H9 (cell line): Measurements from ENCODE around the gene SEPHS1. TPM values are rescaled to one million over a fixed set of nuclear protein-coding genes. Genes with fewer than 3 reads are reported as not detected.

ENCODE experiments used
- DNase-seq: peaks from one replicate; pipeline ENCODE4 v3.0.0-alpha.2; 2017
- H2AFZ ChIP-seq: one replicate; pipeline ENCODE4 v1.6.1; 2013; ENCODE audit warnings: mild to moderate bottlenecking, low read length, control low read depth, moderate library complexity
- H2AK5ac ChIP-seq: 2 replicates; pipeline ENCODE4 v1.6.1; 2013; ENCODE audit warnings: low read length, control low read depth, mixed read lengths; ENCODE audit not compliant: insufficient read length
- H2BK120ac ChIP-seq: one replicate; pipeline ENCODE4 v1.6.1; 2013; ENCODE audit warnings: low read depth, mild to moderate bottlenecking, low read length, control low read depth, inconsistent platforms; ENCODE audit not compliant: poor library complexity, severe bottlenecking
- H2BK12ac ChIP-seq: 2 replicates; pipeline ENCODE4 v1.6.1; 2013; ENCODE audit warnings: low read length, control low read depth, mixed read lengths, low read depth; ENCODE audit not compliant: insufficient read length
- H2BK15ac ChIP-seq: 2 replicates; pipeline ENCODE4 v1.6.1; 2013; ENCODE audit warnings: low read depth, low read length, control low read depth
- H2BK20ac ChIP-seq: one replicate; pipeline ENCODE4 v1.6.1; 2013; ENCODE audit warnings: low read depth, mild to moderate bottlenecking, low read length, control low read depth, inconsistent platforms; ENCODE audit not compliant: poor library complexity, severe bottlenecking
- H2BK5ac ChIP-seq: 2 replicates; pipeline ENCODE4 v1.6.1; 2013; ENCODE audit warnings: low read length, control low read depth, mixed read lengths; ENCODE audit not compliant: insufficient read length
- H3K14ac ChIP-seq: 2 replicates; pipeline ENCODE4 v1.6.1; 2013; ENCODE audit warnings: low read length, control low read depth; ENCODE audit not compliant: insufficient read depth
- H3K18ac ChIP-seq: 2 replicates; pipeline ENCODE4 v1.6.1; 2013; ENCODE audit warnings: low read depth, mild to moderate bottlenecking, mixed read lengths, low read length, control low read depth; ENCODE audit not compliant: insufficient read length
- H3K23ac ChIP-seq: 2 replicates; pipeline ENCODE4 v1.6.1; 2013; ENCODE audit warnings: low read length, control low read depth, mixed read lengths, low read depth; ENCODE audit not compliant: insufficient read length
- H3K23me2 ChIP-seq: 2 replicates; pipeline ENCODE4 v1.6.1; 2013; ENCODE audit warnings: low read depth, mild to moderate bottlenecking, mixed read lengths, low read length, control low read depth; ENCODE audit not compliant: insufficient read length, poor library complexity, severe bottlenecking
- H3K27ac ChIP-seq: 2 replicates; pipeline ENCODE4 v1.5.1; 2013; ENCODE audit warnings: low read length, control low read depth, mixed read lengths, low read depth; ENCODE audit not compliant: insufficient read length
- H3K27me3 ChIP-seq: 2 replicates; pipeline ENCODE4 v1.6.1; 2013; ENCODE audit warnings: low read length, control low read depth, inconsistent platforms; ENCODE audit not compliant: insufficient read depth
- H3K4ac ChIP-seq: 2 replicates; pipeline ENCODE4 v1.6.1; 2013; ENCODE audit warnings: low read depth, mild to moderate bottlenecking, control low read depth, inconsistent platforms, low read length, moderate library complexity
- H3K4me1 ChIP-seq: 2 replicates; pipeline ENCODE4 v1.6.1; 2013; ENCODE audit warnings: low read length, control low read depth, inconsistent platforms; ENCODE audit not compliant: insufficient read depth
- H3K4me2 ChIP-seq: 2 replicates; pipeline ENCODE4 v1.6.1; 2013; ENCODE audit warnings: low read length, control low read depth, mixed read lengths; ENCODE audit not compliant: insufficient read length, insufficient read depth
- H3K56ac ChIP-seq: 2 replicates; pipeline ENCODE4 v1.6.1; 2013; ENCODE audit warnings: low read depth, mild to moderate bottlenecking, mixed read lengths, low read length, control low read depth; ENCODE audit not compliant: insufficient read length
- H3K79me1 ChIP-seq: 2 replicates; pipeline ENCODE4 v1.6.1; 2013; ENCODE audit warnings: low read depth, mild to moderate bottlenecking, moderate library complexity, low read length, control low read depth, inconsistent platforms; ENCODE audit not compliant: insufficient read depth, poor library complexity, severe bottlenecking
- H3K79me2 ChIP-seq: 2 replicates; pipeline ENCODE4 v1.6.1; 2013; ENCODE audit warnings: low read length, control low read depth, inconsistent platforms; ENCODE audit not compliant: insufficient read depth
- H3K9ac ChIP-seq: 2 replicates; pipeline ENCODE4 v1.6.1; 2013; ENCODE audit warnings: low read length, control low read depth, mixed read lengths; ENCODE audit not compliant: insufficient read length; ENCODE audit errors: extremely low read depth
- H3K9me3 ChIP-seq: one replicate; pipeline ENCODE4 v1.6.1; 2013; ENCODE audit warnings: low read depth, low read length, inconsistent platforms; ENCODE audit not compliant: control insufficient read depth
- H3T11ph ChIP-seq: one replicate; pipeline ENCODE4 v1.6.1; 2013; ENCODE audit warnings: mild to moderate bottlenecking, low read length, control low read depth, inconsistent platforms
- H4K20me1 ChIP-seq: one replicate; pipeline ENCODE4 v1.6.1; 2013; ENCODE audit not compliant: control insufficient read depth, insufficient read length, insufficient read depth
- H4K5ac ChIP-seq: 2 replicates; pipeline ENCODE4 v1.6.1; 2013; ENCODE audit warnings: low read depth, mild to moderate bottlenecking, mixed read lengths, low read length, control low read depth; ENCODE audit not compliant: insufficient read length
- H4K8ac ChIP-seq: replicated peaks from 2 replicates; pipeline ENCODE4 v1.6.1; 2013; ENCODE audit warnings: low read length, control low read depth, mixed read lengths, low read depth; ENCODE audit not compliant: insufficient read length
- H4K91ac ChIP-seq: 2 replicates; pipeline ENCODE4 v1.6.1; 2013; ENCODE audit warnings: low read depth, mild to moderate bottlenecking, moderate library complexity, mixed read lengths, low read length, control low read depth; ENCODE audit not compliant: insufficient read length
- H3K27ac Mint-ChIP-seq, 3 experiments: 2 replicates in 2 of 3; 3 replicates in 1 of 3; pipeline ENCODE4 v1.8.0; 2020 to 2021; ENCODE audit warnings: mixed read lengths in 3 of 3, mild to moderate bottlenecking in 1 of 3, moderate library complexity in 1 of 3
- H3K27me3 Mint-ChIP-seq: 2 replicates; pipeline ENCODE4 v1.8.0; 2021; ENCODE audit warnings: low read depth, mild to moderate bottlenecking, moderate library complexity, mixed read lengths
- H3K36me3 Mint-ChIP-seq, 3 experiments: 2 replicates in 2 of 3; 3 replicates in 1 of 3; pipeline ENCODE4 v1.8.0; 2020 to 2021; ENCODE audit warnings: low read depth in 3 of 3, mixed read lengths in 3 of 3; ENCODE audit not compliant: insufficient read depth in 1 of 3
- H3K4me1 Mint-ChIP-seq, 2 experiments: 2 replicates each; pipeline ENCODE4 v1.8.0; 2020; ENCODE audit warnings: mixed read lengths in 2 of 2
- H3K4me3 Mint-ChIP-seq, 2 experiments: 2 replicates in 1 of 2; 3 replicates in 1 of 2; pipeline ENCODE4 v1.8.0; 2020 to 2021; ENCODE audit warnings: mild to moderate bottlenecking in 2 of 2, mixed read lengths in 2 of 2, moderate library complexity in 1 of 2
- H3K9me3 Mint-ChIP-seq, 2 experiments: 2 replicates in 1 of 2; 3 replicates in 1 of 2; pipeline ENCODE4 v1.8.0; 2020; ENCODE audit warnings: mild to moderate bottlenecking in 2 of 2, mixed read lengths in 2 of 2, moderate library complexity in 1 of 2
- WGBS: extraction: QIAGEN DNeasy Blood & Tissue Kit; methylation state at CpG from one replicate; pipeline ENCODE4 v1.1.7; 2013; ENCODE audit warnings: missing lambda C conversion rate, low lambda C conversion rate, mixed read lengths; ENCODE audit not compliant: insufficient read length; ENCODE audit errors: extremely low coverage; 5-methylcytosine and 5-hydroxymethylcytosine counted together
- total RNA-seq: library from RNA; stranded (reverse); gene quantifications from 2 replicates; pipeline ENCODE4 v1.2.1, GENCODE V29; 2021
- TF ChIP-seq, protein P1 (sequence below): fragments of 200-600 bp; sonication (generic); conservative IDR thresholded peaks from 3 replicates; pipeline ENCODE4 v1.8.0; 2021; ENCODE audit warnings: antibody characterized with exemption, mild to moderate bottlenecking

Gene SEPHS1
- total RNA-seq, 1 experiment from 2014 or later = 366 TPM

DNA sequence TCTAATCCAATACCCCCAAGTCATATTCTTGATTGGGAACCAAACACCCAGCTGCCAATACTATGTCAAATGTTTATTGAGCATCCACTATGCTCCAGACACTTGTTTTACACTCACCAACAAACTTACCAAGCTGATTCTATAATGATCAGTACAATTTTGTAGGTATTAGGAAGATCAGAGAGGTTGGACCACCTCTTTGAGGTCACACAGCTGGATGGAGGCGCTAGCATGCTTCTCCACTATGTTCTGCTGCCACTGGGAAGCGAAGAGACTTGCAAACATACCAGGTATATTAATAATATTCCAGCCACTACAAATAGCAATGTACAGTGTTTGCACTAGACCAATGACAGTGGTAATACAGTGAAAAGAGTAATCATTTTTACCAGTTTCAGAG is 25.6 kb upstream of the SEPHS1 start:
- Histone ChIP-seq H2BK120ac (no peak overlapping the region), H3K14ac (no peak overlapping the region), H3K9me3 (no peaks in the 10 kb centered on the region), H3K56ac (no peak overlapping the region), H3K27ac (no peak overlapping the region), H3T11ph (no peak overlapping the region), H3K9ac (no peak overlapping the region), H3K23ac (no peak overlapping the region), H2BK5ac (no peak overlapping the region), H3K79me2 (no peaks in the 10 kb centered on the region), H2AFZ (no peak overlapping the region), H3K79me1 (no peaks in the 10 kb centered on the region), H3K4me1 (no peaks in the 10 kb centered on the region), H4K91ac (no peak overlapping the region), H4K20me1 (no peaks in the 10 kb centered on the region), H3K23me2 (no peaks in the 10 kb centered on the region), H2AK5ac (no peak overlapping the region), H2BK20ac (no peak overlapping the region), H3K18ac (no peak overlapping the region), H4K8ac (no peak overlapping the region), H3K27me3 (no peaks in the 10 kb centered on the region), H2BK12ac (no peak overlapping the region), H2BK15ac (no peak overlapping the region), H3K4me2 (no peak overlapping the region), H4K5ac (no peak overlapping the region), H3K4ac (no peak overlapping the region)
- TF ChIP-seq, protein P1, sequence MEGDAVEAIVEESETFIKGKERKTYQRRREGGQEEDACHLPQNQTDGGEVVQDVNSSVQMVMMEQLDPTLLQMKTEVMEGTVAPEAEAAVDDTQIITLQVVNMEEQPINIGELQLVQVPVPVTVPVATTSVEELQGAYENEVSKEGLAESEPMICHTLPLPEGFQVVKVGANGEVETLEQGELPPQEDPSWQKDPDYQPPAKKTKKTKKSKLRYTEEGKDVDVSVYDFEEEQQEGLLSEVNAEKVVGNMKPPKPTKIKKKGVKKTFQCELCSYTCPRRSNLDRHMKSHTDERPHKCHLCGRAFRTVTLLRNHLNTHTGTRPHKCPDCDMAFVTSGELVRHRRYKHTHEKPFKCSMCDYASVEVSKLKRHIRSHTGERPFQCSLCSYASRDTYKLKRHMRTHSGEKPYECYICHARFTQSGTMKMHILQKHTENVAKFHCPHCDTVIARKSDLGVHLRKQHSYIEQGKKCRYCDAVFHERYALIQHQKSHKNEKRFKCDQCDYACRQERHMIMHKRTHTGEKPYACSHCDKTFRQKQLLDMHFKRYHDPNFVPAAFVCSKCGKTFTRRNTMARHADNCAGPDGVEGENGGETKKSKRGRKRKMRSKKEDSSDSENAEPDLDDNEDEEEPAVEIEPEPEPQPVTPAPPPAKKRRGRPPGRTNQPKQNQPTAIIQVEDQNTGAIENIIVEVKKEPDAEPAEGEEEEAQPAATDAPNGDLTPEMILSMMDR = no peak
- DNase-seq = no peak
- no CpG with 5 or more reads among the region's 2 CpGs for WGBS
- H3K27me3 Mint-ChIP-seq = no peaks in the 10 kb centered on the region
- no peak overlapping the region for H3K27ac Mint-ChIP-seq
- no peak overlapping the region for H3K4me3 Mint-ChIP-seq
- no peaks in the 10 kb centered on the region for H3K36me3 Mint-ChIP-seq
- peaks cover 0 to 3% of the 10 kb centered on the region in 2 experiments; a peak in 2 of 5 replicates for H3K9me3 Mint-ChIP-seq
- peaks cover 9 to 11% of the 10 kb centered on the region in 2 experiments; a peak in 3 of 4 replicates for H3K4me1 Mint-ChIP-seq
